ENCODE results near the gene EEF1AKMT4.
"Not testable (repeated sequence)": the region's sequence is repeated elsewhere in the genome, so short reads cannot be mapped to it uniquely, and the experiment has no call there.

The EEF1AKMT4 gene

GRCh38 chr3:184259878-184260723 lies 10.6 kb downstream of the EEF1AKMT4 start:
- DNase-seq (ENCODE audit: low read depth in 2 of 2), result no peak

- no peak for DNase-seq (ENCODE audit: low read depth in 2 of 2)
Observed at GRCh38 chr3:184260724-184261269, 11.3 kb downstream of the EEF1AKMT4 start.

- peak in 1 of 2 experiments; percentile 56 for DNase-seq (ENCODE audit: low read depth in 2 of 2)
Observed at GRCh38 chr3:184261270-184261853, 11.9 kb downstream of the EEF1AKMT4 start, which contains the start of gene CAMK2N2. TSS of gene CAMK2N2 (minus strand) at chr3:184261553. CDS start at chr3:184261285, 268 bp downstream.

- DNase-seq (ENCODE audit: low read depth in 2 of 2), result no peak
Observed at GRCh38 chr3:184261854-184262763, 12.6 kb downstream of the EEF1AKMT4 start.

GRCh38 chr3:184262764-184263179 lies 13.3 kb downstream of the EEF1AKMT4 start:
- DNase-seq (ENCODE audit: low read depth in 2 of 2), result no peak

GRCh38 chr3:184267249-184267648 lies 17.8 kb downstream of the EEF1AKMT4 start:
- not testable (repeated sequence) for DNase-seq (ENCODE audit: low read depth in 2 of 2)

GRCh38 chr3:184272269-184272668 lies 22.8 kb downstream of the EEF1AKMT4 start:
- DNase-seq (ENCODE audit: low read depth in 2 of 2), result no peak

GRCh38 chr3:184275381-184275701 lies 25.9 kb downstream of the EEF1AKMT4 start:
- DNase-seq (ENCODE audit: low read depth in 2 of 2), result no peak

GRCh38 chr3:184275961-184276910 lies 26.8 kb downstream of the EEF1AKMT4 start, which contains the start of gene ECE2:
TSS of gene ECE2 (plus strand) at chr3:184276022. CDS start at chr3:184276154, 132 bp downstream.
- no peak for DNase-seq (ENCODE audit: low read depth in 2 of 2)

- DNase-seq (ENCODE audit: low read depth in 2 of 2), result no peak
Observed at GRCh38 chr3:184277366-184277765, 27.9 kb downstream of the EEF1AKMT4 start.

GRCh38 chr3:184282941-184283340 lies 33.5 kb downstream of the EEF1AKMT4 start:
- DNase-seq (ENCODE audit: low read depth in 2 of 2), result no peak

- no peak for DNase-seq (ENCODE audit: low read depth in 2 of 2)
Observed at GRCh38 chr3:184283681-184284080, 34.2 kb downstream of the EEF1AKMT4 start.

- no peak for DNase-seq (ENCODE audit: low read depth in 2 of 2)
Observed at GRCh38 chr3:184284696-184285095, 35.2 kb downstream of the EEF1AKMT4 start.

- DNase-seq (ENCODE audit: low read depth in 2 of 2), result peak; percentile 48 to 66
Observed at GRCh38 chr3:184289426-184289938, 40.0 kb downstream of the EEF1AKMT4 start.

GRCh38 chr3:184290331-184290730 lies 40.9 kb downstream of the EEF1AKMT4 start:
- no peak for DNase-seq (ENCODE audit: low read depth in 2 of 2)

GRCh38 chr3:184291044-184291737 lies 41.7 kb downstream of the EEF1AKMT4 start:
- DNase-seq (ENCODE audit: low read depth in 2 of 2), result no peak

GRCh38 chr3:184291738-184292445 lies 42.4 kb downstream of the EEF1AKMT4 start:
- no peak for DNase-seq (ENCODE audit: low read depth in 2 of 2)

- DNase-seq (ENCODE audit: low read depth in 2 of 2), result no peak
Observed at GRCh38 chr3:184295771-184296170, 46.3 kb downstream of the EEF1AKMT4 start.

- no peak for DNase-seq (ENCODE audit: low read depth in 2 of 2)
Observed at GRCh38 chr3:184296616-184297015, 47.1 kb downstream of the EEF1AKMT4 start.

Measured in stimulated activated CD4-positive, alpha-beta T cell treated with anti-CD3 and anti-CD28 coated beads, Interleukin-12 subunit alpha, Interleukin-12 subunit beta, amount 100 ng/mL, for 24 hours (primary cell).